Spleen (tissue), 3 donors: Measurements from ENCODE around the gene COL5A2.

Experiments
- POLR2A ChIP-seq, 3 donors: fragments of 450-650 bp; IDR thresholded peaks; one replicate each; pipeline ENCODE4 v1.5.1; 2017; ENCODE audit warnings: antibody characterized with exemption in 3 of 3, mild to moderate bottlenecking in 1 of 3
- POLR2AphosphoS5 ChIP-seq, 3 donors: sonication (generic); formaldehyde crosslinking; IDR thresholded peaks; one replicate each; pipeline ENCODE4 v1.5.1; 2017; ENCODE audit warnings: antibody characterized with exemption in 3 of 3

DNA sequence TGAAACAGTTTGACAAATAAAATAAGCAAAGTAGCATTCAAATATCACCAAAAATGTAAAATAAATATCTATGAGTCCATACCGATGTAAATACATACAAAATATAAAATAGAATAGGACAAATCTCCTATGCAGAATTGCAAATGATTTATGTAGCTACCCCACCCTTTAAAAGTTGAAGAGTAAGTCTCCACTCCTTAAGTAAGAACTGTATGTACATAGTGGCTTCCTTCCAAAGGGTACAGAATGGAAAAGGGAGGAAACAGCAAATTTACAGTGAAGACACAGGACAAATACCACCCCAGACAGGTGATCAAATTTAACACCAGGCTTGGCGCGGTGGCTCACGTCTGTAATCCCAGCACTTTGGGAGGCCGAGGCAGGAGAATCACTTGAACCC is 40.8 kb downstream of the COL5A2 start:
- TF ChIP-seq POLR2A (IDR thresholded peaks at IDR 0.05): no peak
- TF ChIP-seq POLR2AphosphoS5 (IDR thresholded peaks at IDR 0.05): no peak
